GM23338 (cell line): ENCODE results near the gene DUSP8.

Experiments
- CTCF ChIP-seq, 2 experiments: fragments of 200-600 bp in 1 of 2; sonication (generic) in 1 of 2; conservative IDR thresholded peaks; 2 replicates each; pipeline versions ENCODE4 v1.5.1 to v1.6.1; 2016 to 2017; ENCODE audit warnings: antibody characterized with exemption in 2 of 2, low read depth in 2 of 2, mild to moderate bottlenecking in 2 of 2, moderate library complexity in 1 of 2
- POLR2AphosphoS5 ChIP-seq: IDR thresholded peaks from 2 replicates; pipeline ENCODE4 v1.6.1; 2016; ENCODE audit warnings: antibody characterized with exemption, low read depth

- TF ChIP-seq CTCF (conservative IDR thresholded peaks at IDR 0.05; ENCODE audit: low read depth in 2 of 2) (no peak), POLR2AphosphoS5 (no peak)
Measured at GRCh38 chr11:1608363-1608762, 36.3 kb upstream of the DUSP8 start, which contains the start of gene KRTAP5-3.
